Lower lobe of right lung (tissue), 2 donors: ENCODE results near the gene ME2. TPM values are rescaled to one million over a fixed set of nuclear protein-coding genes. Genes with fewer than 3 reads are reported as not detected.

ENCODE experiments used
- ATAC-seq, 2 donors: fragments of 200-7000 bp; cut with Tn5 transposase; one replicate each; pipeline ENCODE4 v1.9.1; 2020 to 2022; ENCODE audit warnings: mild to moderate bottlenecking in 2 of 2, moderate library complexity in 2 of 2
- DNase-seq: peaks from one replicate; pipeline ENCODE4 v3.0.0-alpha.2; 2020
- H3K27ac ChIP-seq: fragments of 200-600 bp; one replicate; pipeline ENCODE4 v1.8.0; 2022
- H3K27me3 ChIP-seq: fragments of 200-600 bp; one replicate; pipeline ENCODE4 v1.8.0; 2022; ENCODE audit warnings: low read depth
- H3K36me3 ChIP-seq: fragments of 200-600 bp; one replicate; pipeline ENCODE4 v1.8.0; 2022; ENCODE audit warnings: mild to moderate bottlenecking
- H3K4me1 ChIP-seq: fragments of 200-600 bp; one replicate; pipeline ENCODE4 v1.8.0; 2022
- H3K4me3 ChIP-seq: fragments of 200-600 bp; one replicate; pipeline ENCODE4 v1.8.0; 2022; ENCODE audit warnings: mild to moderate bottlenecking
- H3K9me3 ChIP-seq: fragments of 200-600 bp; one replicate; pipeline ENCODE4 v1.8.0; 2022
- CTCF ChIP-seq: fragments of 200-600 bp; IDR thresholded peaks from one replicate; pipeline ENCODE4 v1.8.0; 2022; ENCODE audit warnings: antibody characterized with exemption, mild to moderate bottlenecking
- intact Hi-C: fragments of 100-400 bp; cut with DNase I; formaldehyde crosslinking; loops from one replicate; pipeline ENCODE4 v1.11.0; 2022
- total RNA-seq: library from RNA; stranded (reverse); fragmentation: NEBNext Ultra II Directional; extraction: Animal tissue kit (Norgen Biotek cat#: 25700); gene quantifications from one replicate; pipeline ENCODE4 v1.2.1, GENCODE V29; 2021
- donor health status: DM: no; HTN: yes; CAD: no; lungs with severe emphysema.

ME2 gene
- total RNA-seq, 1 donor from 2014 or later: 42.4 TPM

- no peaks in the 10 kb centered on the region for H3K9me3 ChIP-seq
- intact Hi-C loops: no loop called here
- no peak for DNase-seq
- TF ChIP-seq CTCF: no peak
- peaks cover 40% of the 10 kb centered on the region for H3K36me3 ChIP-seq
- no peaks in the 10 kb centered on the region for H3K4me1 ChIP-seq
- H3K4me3 ChIP-seq: no peak overlapping the region
- no peak for ATAC-seq
- H3K27ac ChIP-seq: no peak overlapping the region
- no peaks in the 10 kb centered on the region for H3K27me3 ChIP-seq
Measured at GRCh38 chr18:50909261-50909660, 30.3 kb downstream of the ME2 start.

- Histone ChIP-seq H3K36me3 (peaks cover 46% of the 10 kb centered on the region), H3K4me1 (no peaks in the 10 kb centered on the region), H3K4me3 (no peak overlapping the region), H3K9me3 (no peaks in the 10 kb centered on the region), H3K27ac (no peak overlapping the region), H3K27me3 (no peaks in the 10 kb centered on the region)
- ATAC-seq (no peak), DNase-seq (no peak)
- intact Hi-C loops: no loop called here
- no peak for TF ChIP-seq CTCF
Measured at GRCh38 chr18:50911006-50911405, 32.1 kb downstream of the ME2 start.

GRCh38 chr18:50917021-50917420 lies 38.1 kb downstream of the ME2 start:
- no peak for DNase-seq
- Histone ChIP-seq H3K4me3 (no peak overlapping the region), H3K9me3 (no peaks in the 10 kb centered on the region), H3K36me3 (peaks cover 62% of the 10 kb centered on the region), H3K4me1 (no peaks in the 10 kb centered on the region), H3K27me3 (no peaks in the 10 kb centered on the region), H3K27ac (no peak overlapping the region)
- TF ChIP-seq CTCF: no peak
- no peak for ATAC-seq
- intact Hi-C loops: no loop called here

GRCh38 chr18:50918153-50918552 lies 39.2 kb downstream of the ME2 start:
- Histone ChIP-seq H3K27ac (no peak overlapping the region), H3K27me3 (no peaks in the 10 kb centered on the region), H3K9me3 (no peaks in the 10 kb centered on the region), H3K4me3 (no peak overlapping the region), H3K4me1 (no peaks in the 10 kb centered on the region), H3K36me3 (peaks cover 61% of the 10 kb centered on the region)
- intact Hi-C loops: no loop called here
- DNase-seq (no peak), ATAC-seq (no peak)
- no peak for TF ChIP-seq CTCF

GRCh38 chr18:50924372-50924771 lies 45.5 kb downstream of the ME2 start:
- intact Hi-C loops: no loop called here

More at GRCh38 chr18:50924372-50924771, 45.5 kb downstream of the ME2 start:
- Histone ChIP-seq H3K36me3 (peaks cover 66% of the 10 kb centered on the region), H3K27me3 (no peaks in the 10 kb centered on the region), H3K9me3 (no peaks in the 10 kb centered on the region), H3K4me3 (no peak overlapping the region), H3K4me1 (no peaks in the 10 kb centered on the region), H3K27ac (no peak overlapping the region)
- ATAC-seq: no peak
- TF ChIP-seq CTCF: no peak
- DNase-seq: no peak
